Stimulated activated naive CD8-positive, alpha-beta T cell treated with anti-CD3 and anti-CD28 coated beads, Interleukin-15, amount 100 ng/mL, for 72 hours (primary cell): ENCODE measurements around the gene PIGO.
A peak's percentile ranks its signal among the peaks of the same experiment; 100 is the strongest.

Experiments
- ATAC-seq: fragments of 150-1000 bp; cut with Tn5 transposase; 2 replicates; pipeline ENCODE4 v1.10.0; 2021; ENCODE audit warnings: mild to moderate bottlenecking, moderate library complexity
- DNase-seq, 2 donors: peaks; one replicate each; pipeline ENCODE4 v3.0.0; 2021 to 2022
- H3K27ac Mint-ChIP-seq, 2 donors: one replicate each; pipeline ENCODE4 v1.8.0; 2022; ENCODE audit warnings: mild to moderate bottlenecking in 2 of 2, mixed read lengths in 2 of 2, moderate library complexity in 2 of 2
- H3K27me3 Mint-ChIP-seq: one replicate; pipeline ENCODE4 v1.8.0; 2022; ENCODE audit warnings: mixed read lengths
- H3K4me1 Mint-ChIP-seq: one replicate; pipeline ENCODE4 v1.8.0; 2022; ENCODE audit warnings: mild to moderate bottlenecking, mixed read lengths
- H3K4me3 Mint-ChIP-seq, 2 donors: one replicate each; pipeline ENCODE4 v1.8.0; 2022; ENCODE audit warnings: mild to moderate bottlenecking in 2 of 2, mixed read lengths in 2 of 2, moderate library complexity in 1 of 2
- H3K9me3 Mint-ChIP-seq, 2 donors: one replicate each; pipeline ENCODE4 v1.8.0; 2022; ENCODE audit warnings: mixed read lengths in 2 of 2

The PIGO gene

DNA sequence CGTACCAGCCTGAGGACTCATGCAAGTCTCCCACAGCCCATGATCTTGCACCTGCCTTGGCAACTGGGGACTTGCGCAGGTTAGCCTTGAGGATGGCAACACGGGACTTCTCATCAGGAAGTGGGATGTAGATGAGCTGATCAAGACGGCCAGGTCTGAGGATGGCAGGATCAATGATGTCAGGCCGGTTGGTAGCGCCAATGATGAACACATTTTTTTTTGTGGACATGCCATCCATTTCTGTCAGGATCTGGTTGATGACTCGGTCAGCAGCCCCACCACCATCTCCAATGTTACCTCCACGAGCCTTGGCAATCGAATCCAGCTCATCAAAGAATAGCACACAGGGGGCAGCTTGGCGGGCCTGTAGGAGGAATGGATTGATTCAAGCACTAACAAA, 37.0 kb downstream of the PIGO start:
- Mint-ChIP-seq H3K4me3 (no peak overlapping the region), H3K4me1 (peaks cover 6% of the 10 kb centered on the region), H3K9me3 (no peaks in the 10 kb centered on the region), H3K27ac (peak overlapping the region in 1 of 2 donors; percentile 51), H3K27me3 (no peaks in the 10 kb centered on the region)
- DNase-seq (no peak), ATAC-seq (no peak)

- DNase-seq (no peak), ATAC-seq (no peak)
- Mint-ChIP-seq H3K4me1 (no peaks in the 10 kb centered on the region), H3K9me3 (no peaks in the 10 kb centered on the region), H3K27me3 (no peaks in the 10 kb centered on the region), H3K4me3 (no peak overlapping the region), H3K27ac (peak overlapping the region in 1 of 2 donors; percentile 56)
Observed at GRCh38 chr9:35057271-35057620, 39.1 kb downstream of the PIGO start.

DNA sequence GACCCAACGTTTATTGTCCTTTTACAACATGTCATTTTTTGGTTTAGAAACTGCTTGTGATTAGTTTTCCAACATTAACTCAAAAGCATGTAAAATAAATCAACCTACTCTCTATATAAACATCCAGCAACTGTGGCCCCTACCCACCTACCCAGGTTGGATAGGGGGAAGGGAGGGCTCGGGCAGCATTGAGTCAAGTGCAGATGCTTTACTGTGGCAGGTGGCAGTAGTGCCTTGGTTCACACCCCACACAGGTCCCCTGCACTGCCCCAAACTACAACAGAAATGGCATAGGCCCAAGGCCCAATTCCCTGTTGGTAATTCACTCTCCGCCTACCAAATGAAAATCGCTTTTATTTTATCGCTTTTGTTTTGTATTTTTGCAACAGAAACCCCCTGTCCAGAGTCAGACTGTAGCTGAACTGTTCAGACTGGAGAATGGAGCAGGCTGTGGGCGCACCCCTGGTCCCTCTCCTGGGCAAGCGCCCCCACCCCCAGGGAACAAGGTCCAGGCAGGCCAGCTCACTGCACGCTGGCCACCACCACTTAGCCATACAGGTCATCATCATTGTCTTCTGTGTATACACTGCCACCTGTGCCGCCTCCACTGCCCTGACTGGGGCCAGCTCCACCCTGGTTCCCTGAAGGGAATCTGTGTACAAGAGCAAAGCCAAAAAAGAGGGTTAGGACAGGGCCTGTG, 39.7 kb downstream of the PIGO start:
- ATAC-seq (no peak), DNase-seq (no peak)
- H3K27ac Mint-ChIP-seq: peak overlapping the region in 1 of 2 donors; percentile 28
- H3K4me1 Mint-ChIP-seq: no peaks in the 10 kb centered on the region
- H3K27me3 Mint-ChIP-seq: no peaks in the 10 kb centered on the region
- no peak overlapping the region for H3K4me3 Mint-ChIP-seq
- no peaks in the 10 kb centered on the region for H3K9me3 Mint-ChIP-seq

GRCh38 chr9:35054871-35055644, 41.3 kb downstream of the PIGO start:
- Mint-ChIP-seq H3K27ac (no peak overlapping the region), H3K9me3 (no peaks in the 10 kb centered on the region), H3K27me3 (no peaks in the 10 kb centered on the region), H3K4me3 (no peak overlapping the region), H3K4me1 (no peaks in the 10 kb centered on the region)
- no peak for DNase-seq
- ATAC-seq: no peak

DNA sequence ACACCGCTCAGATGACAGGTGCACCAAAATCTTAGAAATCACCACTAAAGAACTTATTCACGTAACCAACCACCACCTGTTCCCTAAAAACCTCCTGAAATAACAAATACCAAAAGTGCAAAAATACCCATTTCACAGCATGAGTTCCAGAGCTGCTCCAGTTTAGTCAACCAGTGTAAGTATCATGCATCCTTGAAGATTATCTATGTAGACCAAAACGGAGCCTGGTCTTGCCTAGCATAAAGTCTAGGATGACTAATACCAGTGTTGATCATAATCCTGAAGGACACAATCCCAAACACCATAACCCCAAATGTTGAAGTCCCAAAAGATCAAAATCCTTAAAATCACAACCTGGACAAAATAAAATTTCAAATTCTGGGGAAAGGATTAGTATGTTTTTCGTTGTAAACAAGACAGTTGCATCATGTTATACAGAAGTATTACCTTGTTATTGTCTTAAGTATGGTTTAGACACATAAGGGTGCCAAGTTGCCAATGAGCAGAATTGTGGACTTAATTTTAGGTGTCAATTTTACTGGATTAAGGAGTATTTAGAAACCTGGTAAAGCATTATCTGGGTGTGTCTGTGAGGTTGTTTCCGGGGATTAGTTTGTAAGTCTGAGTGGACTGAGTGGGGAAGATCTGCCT, 42.1 kb downstream of the PIGO start:
- Mint-ChIP-seq H3K9me3 (no peaks in the 10 kb centered on the region), H3K4me1 (no peaks in the 10 kb centered on the region), H3K4me3 (no peak overlapping the region), H3K27ac (no peak overlapping the region), H3K27me3 (no peaks in the 10 kb centered on the region)
- ATAC-seq: no peak
- no peak for DNase-seq

GRCh38 chr9:35051069-35051967, 45.1 kb downstream of the PIGO start:
- Mint-ChIP-seq H3K9me3 (no peaks in the 10 kb centered on the region), H3K27me3 (no peaks in the 10 kb centered on the region), H3K4me3 (no peak overlapping the region), H3K4me1 (no peaks in the 10 kb centered on the region), H3K27ac (no peak overlapping the region)
- peak; percentile 71 for ATAC-seq
- peak; percentile 23 to 36 for DNase-seq

- no peak overlapping the region for H3K27ac Mint-ChIP-seq
Observed at GRCh38 chr9:35048511-35048910, 47.9 kb downstream of the PIGO start.

DNA sequence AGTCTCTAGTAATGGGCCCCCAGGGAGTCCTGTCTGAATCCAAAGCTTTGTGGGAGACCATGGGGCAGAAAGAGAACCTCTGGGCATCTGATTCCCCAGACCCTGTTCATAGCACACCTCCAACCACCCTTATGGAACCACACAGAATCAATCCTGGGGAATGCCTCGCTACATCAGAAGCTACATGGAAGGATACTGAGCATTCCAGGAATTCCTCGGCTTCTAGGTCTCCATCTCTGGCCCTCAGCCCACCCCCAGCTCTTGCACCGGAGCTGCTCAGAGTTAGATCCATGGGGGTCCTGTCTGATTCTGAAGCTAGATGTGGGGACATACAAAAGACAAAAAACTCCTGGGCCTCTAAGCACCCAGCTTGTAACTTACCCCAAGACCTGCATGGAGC, 52.3 kb downstream of the PIGO start:
- Mint-ChIP-seq H3K4me3 (no peak overlapping the region), H3K27ac (no peak overlapping the region), H3K4me1 (no peaks in the 10 kb centered on the region), H3K27me3 (no peaks in the 10 kb centered on the region), H3K9me3 (no peaks in the 10 kb centered on the region)
- no peak for DNase-seq
- ATAC-seq: no peak

More at GRCh38 chr9:35048511-35048910, 47.9 kb downstream of the PIGO start:
- no peak for DNase-seq
- ATAC-seq: no peak
- Mint-ChIP-seq H3K4me3 (no peak overlapping the region), H3K27me3 (no peaks in the 10 kb centered on the region), H3K4me1 (no peaks in the 10 kb centered on the region), H3K9me3 (no peaks in the 10 kb centered on the region)

DNA sequence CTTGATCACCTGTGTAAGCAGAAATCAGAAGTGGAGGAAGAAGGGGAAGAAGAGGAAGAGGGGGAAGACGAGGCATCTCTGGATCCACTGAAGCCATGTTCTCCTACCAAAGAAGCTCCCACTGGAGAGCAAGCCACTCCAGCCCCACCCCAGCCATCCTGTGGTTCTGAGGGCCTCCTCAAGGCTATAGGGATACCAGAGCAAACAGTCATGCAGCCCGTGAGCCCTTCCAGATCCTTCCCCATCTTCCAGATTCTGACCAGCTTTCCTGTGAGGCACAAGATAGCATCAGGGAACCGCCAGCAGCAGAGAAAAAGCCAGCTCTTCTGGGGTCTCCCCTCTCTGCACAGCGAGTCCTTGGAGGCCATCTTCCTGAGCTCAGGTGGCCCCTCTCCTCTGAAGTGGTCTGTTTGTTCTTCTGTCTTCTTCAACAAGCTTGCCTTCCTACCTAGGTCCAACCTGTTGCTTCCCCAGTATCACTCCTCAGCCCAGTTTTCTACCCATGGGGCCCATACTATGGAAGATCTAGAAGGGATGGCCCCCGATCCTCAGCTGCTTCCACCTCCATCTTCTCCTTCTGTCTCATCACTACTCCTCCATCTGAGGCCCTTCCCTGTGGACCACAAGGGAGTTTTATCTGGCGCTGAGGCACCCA, 53.4 kb downstream of the PIGO start:
- Mint-ChIP-seq H3K4me1 (no peaks in the 10 kb centered on the region), H3K27me3 (no peaks in the 10 kb centered on the region), H3K27ac (peak overlapping the region in 1 of 2 donors; percentile 5), H3K9me3 (no peaks in the 10 kb centered on the region), H3K4me3 (no peak overlapping the region)
- DNase-seq (no peak), ATAC-seq (no peak)

DNA sequence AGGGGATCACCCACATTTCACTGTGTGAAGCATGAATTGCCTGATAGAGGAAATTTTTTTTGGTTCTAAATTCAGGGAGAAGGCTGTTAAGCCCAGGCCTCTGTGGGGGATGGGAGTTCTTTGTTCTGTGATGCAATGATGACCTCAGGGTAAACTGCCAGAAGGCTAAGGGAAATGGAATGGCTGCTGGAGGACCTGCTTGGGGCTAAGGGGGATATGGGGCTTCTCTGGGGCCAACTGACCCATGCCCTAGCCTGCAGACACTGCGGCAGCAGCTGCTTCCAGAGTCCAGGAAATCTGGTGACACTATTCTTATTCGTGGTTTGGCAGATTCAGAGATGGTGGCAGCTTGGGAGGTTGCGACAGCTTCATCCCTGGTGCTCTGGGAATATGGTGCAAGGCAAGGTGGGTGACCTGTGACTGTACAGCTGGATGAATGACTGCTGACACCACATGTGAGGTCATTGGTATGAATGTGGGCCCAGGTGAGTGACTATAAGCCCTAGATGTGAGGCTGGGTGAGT, 54.2 kb downstream of the PIGO start:
- Mint-ChIP-seq H3K9me3 (no peaks in the 10 kb centered on the region), H3K27ac (no peak overlapping the region), H3K4me3 (no peak overlapping the region), H3K27me3 (no peaks in the 10 kb centered on the region), H3K4me1 (no peaks in the 10 kb centered on the region)
- ATAC-seq (no peak), DNase-seq (no peak)
